ENCODE data around the gene NECAP2. TPM values are rescaled to one million over a fixed set of nuclear protein-coding genes. Genes with fewer than 3 reads are reported as not detected.
"Not testable (repeated sequence)": the region's sequence is repeated elsewhere in the genome, so short reads cannot be mapped to it uniquely, and the experiment has no call there.

Gene NECAP2
- total and polyA plus RNA-seq, 5 donors from 2014 or later: 147 to 323 (median 300) TPM

DNA sequence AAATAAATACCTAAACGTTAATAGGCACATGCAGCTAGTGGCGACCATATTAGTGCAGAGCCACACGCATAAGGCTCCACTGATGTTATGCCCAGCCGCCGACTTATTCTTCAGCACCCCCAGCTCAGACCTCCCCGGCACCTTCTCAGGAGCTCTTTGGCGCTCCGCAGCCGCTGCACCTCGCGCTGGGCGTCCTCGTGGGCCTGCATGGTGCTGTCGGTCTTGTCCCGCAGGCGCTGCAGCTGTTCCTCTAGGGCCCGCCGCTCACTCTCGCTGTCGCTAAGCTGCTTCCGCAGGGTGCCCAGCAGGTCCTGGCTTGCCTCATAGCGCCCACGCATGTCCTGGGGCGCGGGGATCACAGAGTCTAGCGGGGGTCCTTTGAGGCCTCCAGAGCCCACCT, 42.6 kb downstream of the NECAP2 start:
- DNase-seq: not testable (repeated sequence)

DNA sequence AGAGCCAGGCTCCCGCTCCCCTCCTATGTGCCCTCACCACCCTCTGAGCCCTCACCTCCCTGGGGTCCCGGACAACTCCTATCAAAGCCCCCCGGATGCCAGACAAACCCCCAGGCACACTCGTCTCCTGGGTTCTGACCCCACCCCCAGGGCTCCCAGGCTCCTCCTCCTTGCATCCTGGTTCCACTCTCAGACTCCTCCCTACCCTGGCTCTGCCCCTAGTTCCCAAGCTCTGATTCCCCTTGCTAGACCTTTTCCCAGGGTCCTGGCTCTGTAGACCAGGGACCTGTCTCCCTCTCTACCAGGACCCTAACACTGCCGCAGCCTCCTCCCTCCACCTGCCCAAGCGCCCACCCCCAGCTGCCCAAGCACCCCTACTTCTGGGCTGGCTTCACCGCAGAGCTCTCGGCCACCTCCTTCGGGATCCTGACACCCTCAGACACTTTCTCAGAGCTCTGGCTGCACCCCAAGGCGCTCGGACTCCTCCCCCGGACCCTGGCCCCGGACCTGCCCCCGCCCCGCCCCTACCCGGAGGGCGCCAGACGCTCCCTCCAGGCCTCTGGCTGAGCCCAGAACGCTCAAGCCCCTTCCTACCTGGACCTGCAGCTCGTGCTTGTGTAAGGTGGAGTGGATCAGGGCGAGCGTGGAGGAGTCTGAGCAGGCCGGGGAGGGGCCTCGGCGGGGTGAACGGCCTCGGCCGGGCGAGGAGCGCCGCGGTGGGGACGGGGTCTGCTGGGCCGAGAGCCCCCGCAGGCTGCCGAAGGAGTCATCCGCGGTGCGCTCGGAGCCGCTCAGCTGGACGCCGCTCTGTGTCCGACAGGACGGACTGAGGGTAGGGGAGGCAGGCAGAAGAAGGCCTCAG, 43.3 kb downstream of the NECAP2 start:
- not testable (repeated sequence) for H3K27ac Mint-ChIP-seq; H3K4me1 Mint-ChIP-seq; DNase-seq; ATAC-seq (ENCODE audit: low read depth in 2 of 2); H3K27me3 Mint-ChIP-seq; H3K4me3 ChIP-seq (ENCODE audit: low read depth, low read length); H3K36me3 ChIP-seq (ENCODE audit: control insufficient read depth, insufficient read depth, low read length); H3K27me3 ChIP-seq (ENCODE audit: control insufficient read depth, insufficient read depth, low read length); H3K4me1 ChIP-seq (ENCODE audit: control insufficient read depth, insufficient read depth, low read length, poor library complexity, severe bottlenecking); H3K9me3 Mint-ChIP-seq; H3K4me3 Mint-ChIP-seq; H3K9me3 ChIP-seq (ENCODE audit: control insufficient read depth in 2 of 2, low read length in 2 of 2); H3K36me3 Mint-ChIP-seq; H3K27ac ChIP-seq (ENCODE audit: insufficient read depth, low read length, poor library complexity, severe bottlenecking)

More for the DNA sequence above, 42.6 kb downstream of the NECAP2 start:
- H3K36me3 Mint-ChIP-seq: peaks cover 13% of the 10 kb centered on the region
- H3K4me3 Mint-ChIP-seq; H3K9me3 Mint-ChIP-seq; H3K27me3 ChIP-seq (ENCODE audit: control insufficient read depth, insufficient read depth, low read length); H3K4me1 Mint-ChIP-seq; H3K4me3 ChIP-seq (ENCODE audit: low read depth, low read length); H3K4me1 ChIP-seq (ENCODE audit: control insufficient read depth, insufficient read depth, low read length, poor library complexity, severe bottlenecking); ATAC-seq (ENCODE audit: low read depth in 2 of 2); H3K27me3 Mint-ChIP-seq; H3K9me3 ChIP-seq (ENCODE audit: control insufficient read depth in 2 of 2, low read length in 2 of 2); H3K27ac Mint-ChIP-seq; H3K27ac ChIP-seq (ENCODE audit: insufficient read depth, low read length, poor library complexity, severe bottlenecking): not testable (repeated sequence)
- H3K36me3 ChIP-seq (ENCODE audit: control insufficient read depth, insufficient read depth, low read length): peaks cover 12% of the 10 kb centered on the region

DNA sequence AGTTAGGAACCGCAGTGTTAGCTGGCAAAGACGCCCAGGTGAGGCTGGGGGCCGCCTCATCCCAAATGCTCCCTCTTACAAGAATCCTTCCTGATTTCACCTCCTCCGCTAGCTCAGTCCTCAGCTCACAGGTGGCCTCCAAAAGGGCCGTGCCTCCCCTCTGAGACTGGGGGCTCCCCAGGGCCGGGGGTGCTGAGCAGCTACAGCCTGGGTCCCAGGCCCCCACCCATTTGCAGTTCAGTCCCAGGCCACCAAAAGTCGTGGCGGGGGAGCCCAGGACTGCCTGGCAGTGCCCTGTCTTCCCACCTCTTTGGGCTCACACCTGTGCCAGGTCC, 43.9 kb downstream of the NECAP2 start:
- no peak for DNase-seq
- no peaks in the 10 kb centered on the region for H3K27me3 ChIP-seq (ENCODE audit: control insufficient read depth, insufficient read depth, low read length)
- Mint-ChIP-seq H3K4me1 (no peaks in the 10 kb centered on the region), H3K4me3 (no peak overlapping the region), H3K36me3 (peaks cover 7% of the 10 kb centered on the region), H3K27ac (peak overlapping the region in 1 of 3 donors; percentile 14), H3K27me3 (no peaks in the 10 kb centered on the region), H3K9me3 (no peaks in the 10 kb centered on the region)
- no peak overlapping the region for H3K27ac ChIP-seq (ENCODE audit: insufficient read depth, low read length, poor library complexity, severe bottlenecking)
- no peaks in the 10 kb centered on the region for H3K4me1 ChIP-seq (ENCODE audit: control insufficient read depth, insufficient read depth, low read length, poor library complexity, severe bottlenecking)
- no peak overlapping the region for H3K4me3 ChIP-seq (ENCODE audit: low read depth, low read length)
- H3K9me3 ChIP-seq (ENCODE audit: control insufficient read depth in 2 of 2, low read length in 2 of 2): no peaks in the 10 kb centered on the region
- no peak for ATAC-seq (ENCODE audit: low read depth in 2 of 2)
- H3K36me3 ChIP-seq (ENCODE audit: control insufficient read depth, insufficient read depth, low read length): peaks cover 8% of the 10 kb centered on the region

DNA sequence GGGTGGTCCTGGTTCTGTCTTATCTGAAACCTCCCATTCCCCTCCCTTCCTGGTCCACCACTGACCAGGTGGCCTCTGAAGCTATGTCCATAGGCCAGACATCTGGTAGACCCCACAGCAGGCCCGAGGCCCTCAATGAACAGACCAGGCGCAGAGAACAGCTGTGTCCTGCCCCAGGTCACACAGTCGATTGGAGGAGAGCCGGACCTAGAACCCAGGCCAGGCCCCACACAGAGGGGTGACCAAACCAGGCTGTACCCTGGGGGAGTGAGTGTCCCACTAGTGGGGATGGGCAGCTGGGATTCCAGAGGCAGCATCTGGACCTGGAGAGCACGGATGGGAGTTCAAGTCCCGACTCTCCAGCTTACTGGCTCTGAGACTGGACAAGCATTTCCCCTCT, 44.4 kb downstream of the NECAP2 start:
- no peak overlapping the region for H3K27ac Mint-ChIP-seq
- Histone ChIP-seq H3K9me3 (ENCODE audit: control insufficient read depth in 2 of 2, low read length in 2 of 2) (no peaks in the 10 kb centered on the region), H3K4me1 (ENCODE audit: control insufficient read depth, insufficient read depth, low read length, poor library complexity, severe bottlenecking) (no peaks in the 10 kb centered on the region), H3K27me3 (ENCODE audit: control insufficient read depth, insufficient read depth, low read length) (no peaks in the 10 kb centered on the region), H3K27ac (ENCODE audit: insufficient read depth, low read length, poor library complexity, severe bottlenecking) (no peak overlapping the region), H3K4me3 (ENCODE audit: low read depth, low read length) (no peak overlapping the region), H3K36me3 (ENCODE audit: control insufficient read depth, insufficient read depth, low read length) (peaks cover 8% of the 10 kb centered on the region)
- ATAC-seq (ENCODE audit: low read depth in 2 of 2): no peak
- no peak for DNase-seq
- H3K4me3 Mint-ChIP-seq: no peak overlapping the region
- H3K36me3 Mint-ChIP-seq: peaks cover 7% of the 10 kb centered on the region
- H3K4me1 Mint-ChIP-seq: no peaks in the 10 kb centered on the region
- no peaks in the 10 kb centered on the region for H3K9me3 Mint-ChIP-seq
- H3K27me3 Mint-ChIP-seq: no peaks in the 10 kb centered on the region

DNA sequence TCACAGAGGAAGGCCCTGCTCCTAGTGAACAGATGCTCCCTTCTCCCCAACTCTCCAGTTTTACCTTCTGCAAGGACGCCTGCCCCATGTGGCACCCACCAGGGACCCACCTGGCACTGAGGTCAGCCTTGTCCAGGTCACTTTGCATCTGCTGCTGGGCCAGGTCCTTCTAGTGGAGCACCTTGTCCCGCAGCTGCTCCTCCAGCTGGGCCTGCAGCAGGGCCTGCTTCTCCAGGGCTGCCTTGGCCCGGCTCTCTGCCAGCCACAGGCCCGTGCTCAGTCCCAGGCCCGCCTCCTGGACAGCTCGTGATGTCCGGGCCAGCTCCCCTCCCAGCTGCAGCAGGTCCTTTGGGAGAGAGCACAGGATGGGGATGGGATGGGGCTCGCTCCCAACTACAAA, 45.8 kb downstream of the NECAP2 start:
- H3K27ac Mint-ChIP-seq; H3K36me3 ChIP-seq (ENCODE audit: control insufficient read depth, insufficient read depth, low read length); H3K4me3 Mint-ChIP-seq; H3K36me3 Mint-ChIP-seq; H3K27ac ChIP-seq (ENCODE audit: insufficient read depth, low read length, poor library complexity, severe bottlenecking); H3K4me3 ChIP-seq (ENCODE audit: low read depth, low read length); H3K27me3 ChIP-seq (ENCODE audit: control insufficient read depth, insufficient read depth, low read length); H3K27me3 Mint-ChIP-seq; H3K4me1 ChIP-seq (ENCODE audit: control insufficient read depth, insufficient read depth, low read length, poor library complexity, severe bottlenecking); DNase-seq; H3K4me1 Mint-ChIP-seq; H3K9me3 ChIP-seq (ENCODE audit: control insufficient read depth in 2 of 2, low read length in 2 of 2); H3K9me3 Mint-ChIP-seq; ATAC-seq (ENCODE audit: low read depth in 2 of 2): not testable (repeated sequence)

DNA sequence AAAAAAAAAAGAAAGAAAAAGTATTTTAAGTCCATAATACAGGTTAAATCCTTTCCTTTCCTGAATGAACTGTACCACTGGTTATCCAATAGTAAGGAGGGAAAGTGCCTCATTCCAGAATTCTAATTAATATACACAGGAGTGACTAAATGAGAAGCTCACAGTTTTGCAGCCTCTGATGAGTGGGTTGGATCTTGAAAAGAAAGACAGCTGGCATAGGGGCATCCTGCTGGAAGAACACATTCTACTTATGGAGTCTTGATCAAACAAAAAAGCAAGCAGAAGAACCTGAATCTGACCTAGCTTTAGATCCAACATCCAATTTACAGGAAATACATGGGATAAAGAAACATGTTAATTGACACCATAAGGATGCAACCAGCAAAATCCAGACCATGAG, 46.5 kb downstream of the NECAP2 start:
- H3K4me1 ChIP-seq (ENCODE audit: control insufficient read depth, insufficient read depth, low read length, poor library complexity, severe bottlenecking); H3K36me3 ChIP-seq (ENCODE audit: control insufficient read depth, insufficient read depth, low read length); H3K27me3 ChIP-seq (ENCODE audit: control insufficient read depth, insufficient read depth, low read length); DNase-seq; H3K4me1 Mint-ChIP-seq; H3K9me3 Mint-ChIP-seq; H3K9me3 ChIP-seq (ENCODE audit: control insufficient read depth in 2 of 2, low read length in 2 of 2); ATAC-seq (ENCODE audit: low read depth in 2 of 2); H3K4me3 ChIP-seq (ENCODE audit: low read depth, low read length); H3K27ac Mint-ChIP-seq; H3K4me3 Mint-ChIP-seq; H3K36me3 Mint-ChIP-seq; H3K27ac ChIP-seq (ENCODE audit: insufficient read depth, low read length, poor library complexity, severe bottlenecking); H3K27me3 Mint-ChIP-seq: not testable (repeated sequence)

DNA sequence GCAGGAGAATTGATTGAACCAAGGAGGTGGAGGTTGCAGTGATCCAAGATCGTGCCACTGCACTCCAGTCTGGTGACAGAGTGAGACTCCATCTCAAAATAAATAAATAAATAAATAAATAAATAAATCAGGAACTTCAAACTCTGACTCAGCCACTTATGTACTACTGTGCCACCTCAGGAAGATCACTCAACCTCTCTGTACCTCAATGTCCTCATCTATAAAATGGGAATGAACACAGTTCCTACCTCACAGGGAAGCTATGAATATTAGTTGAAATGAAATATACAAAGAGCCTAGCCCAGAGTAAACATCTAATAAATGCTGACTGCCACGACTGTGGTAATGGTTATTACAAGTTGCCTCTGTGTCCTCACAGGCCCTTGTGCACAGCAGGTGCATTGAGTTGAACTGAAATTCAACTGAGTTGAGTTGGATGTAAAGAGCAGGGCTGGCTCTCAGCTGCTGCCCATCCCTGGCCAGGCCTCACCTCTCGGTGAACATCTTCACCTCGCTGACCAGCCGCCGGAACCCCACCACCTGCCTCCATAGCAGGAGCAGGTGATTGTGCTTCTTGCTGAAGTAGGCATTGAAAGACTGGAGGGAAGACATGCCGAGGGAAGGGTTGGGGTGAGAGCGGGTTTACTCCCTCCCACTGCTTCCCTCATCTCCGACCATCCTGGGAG, 48.8 kb downstream of the NECAP2 start:
- not testable (repeated sequence) for DNase-seq; H3K36me3 ChIP-seq (ENCODE audit: control insufficient read depth, insufficient read depth, low read length); H3K27me3 ChIP-seq (ENCODE audit: control insufficient read depth, insufficient read depth, low read length); H3K4me3 Mint-ChIP-seq; H3K4me3 ChIP-seq (ENCODE audit: low read depth, low read length); ATAC-seq (ENCODE audit: low read depth in 2 of 2); H3K4me1 ChIP-seq (ENCODE audit: control insufficient read depth, insufficient read depth, low read length, poor library complexity, severe bottlenecking); H3K4me1 Mint-ChIP-seq; H3K9me3 ChIP-seq (ENCODE audit: control insufficient read depth in 2 of 2, low read length in 2 of 2); H3K27me3 Mint-ChIP-seq; H3K9me3 Mint-ChIP-seq; H3K27ac ChIP-seq (ENCODE audit: insufficient read depth, low read length, poor library complexity, severe bottlenecking); H3K27ac Mint-ChIP-seq; H3K36me3 Mint-ChIP-seq
